ENCODE measurements around the gene STARD9.

GRCh38 chr15:42593143-42593542 lies 17.7 kb downstream of the STARD9 start:
- TF ChIP-seq EZH2phosphoT487 (IDR thresholded peaks at IDR 0.05; ENCODE audit: insufficient read depth, low read depth) (no peak), EZH2 (IDR thresholded peaks at IDR 0.05; ENCODE audit: insufficient read depth, poor library complexity, severe bottlenecking) (no peak)

Measured in GM23248 (cell line).